ENCODE results near the gene PALD1. TPM values are rescaled to one million over a fixed set of nuclear protein-coding genes. Genes with fewer than 3 reads are reported as not detected.

Gene PALD1
- total RNA-seq, 1 donor = not detected

DNA sequence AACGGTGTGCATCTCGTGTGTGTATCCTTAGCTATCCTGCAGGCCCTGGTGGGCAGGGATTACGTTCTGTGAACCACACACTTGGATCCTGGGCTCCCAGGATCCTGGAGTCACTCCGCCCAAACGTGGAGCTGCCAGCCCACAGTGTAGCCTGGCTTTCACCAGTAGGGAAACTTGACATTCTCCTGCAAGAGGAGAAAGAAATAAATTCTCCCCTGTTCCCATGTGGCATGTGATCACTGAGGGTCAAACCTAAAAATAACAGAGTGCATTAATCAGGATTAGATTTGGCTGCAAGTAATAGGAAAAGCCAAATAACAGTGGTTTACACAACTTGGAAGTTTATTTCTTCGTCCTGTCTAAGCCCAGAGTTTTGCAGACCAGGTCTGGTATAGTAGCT, 32.3 kb downstream of the PALD1 start:
- peak; percentile 11 for DNase-seq (ENCODE audit: low read depth)
- H3K4me3 ChIP-seq (ENCODE audit: low read depth, low read length) = no peak overlapping the region
- TF ChIP-seq, protein P1, sequence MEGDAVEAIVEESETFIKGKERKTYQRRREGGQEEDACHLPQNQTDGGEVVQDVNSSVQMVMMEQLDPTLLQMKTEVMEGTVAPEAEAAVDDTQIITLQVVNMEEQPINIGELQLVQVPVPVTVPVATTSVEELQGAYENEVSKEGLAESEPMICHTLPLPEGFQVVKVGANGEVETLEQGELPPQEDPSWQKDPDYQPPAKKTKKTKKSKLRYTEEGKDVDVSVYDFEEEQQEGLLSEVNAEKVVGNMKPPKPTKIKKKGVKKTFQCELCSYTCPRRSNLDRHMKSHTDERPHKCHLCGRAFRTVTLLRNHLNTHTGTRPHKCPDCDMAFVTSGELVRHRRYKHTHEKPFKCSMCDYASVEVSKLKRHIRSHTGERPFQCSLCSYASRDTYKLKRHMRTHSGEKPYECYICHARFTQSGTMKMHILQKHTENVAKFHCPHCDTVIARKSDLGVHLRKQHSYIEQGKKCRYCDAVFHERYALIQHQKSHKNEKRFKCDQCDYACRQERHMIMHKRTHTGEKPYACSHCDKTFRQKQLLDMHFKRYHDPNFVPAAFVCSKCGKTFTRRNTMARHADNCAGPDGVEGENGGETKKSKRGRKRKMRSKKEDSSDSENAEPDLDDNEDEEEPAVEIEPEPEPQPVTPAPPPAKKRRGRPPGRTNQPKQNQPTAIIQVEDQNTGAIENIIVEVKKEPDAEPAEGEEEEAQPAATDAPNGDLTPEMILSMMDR (IDR thresholded peaks at IDR 0.05; ENCODE audit: insufficient read depth, low read depth, low read length) = no peak

DNA sequence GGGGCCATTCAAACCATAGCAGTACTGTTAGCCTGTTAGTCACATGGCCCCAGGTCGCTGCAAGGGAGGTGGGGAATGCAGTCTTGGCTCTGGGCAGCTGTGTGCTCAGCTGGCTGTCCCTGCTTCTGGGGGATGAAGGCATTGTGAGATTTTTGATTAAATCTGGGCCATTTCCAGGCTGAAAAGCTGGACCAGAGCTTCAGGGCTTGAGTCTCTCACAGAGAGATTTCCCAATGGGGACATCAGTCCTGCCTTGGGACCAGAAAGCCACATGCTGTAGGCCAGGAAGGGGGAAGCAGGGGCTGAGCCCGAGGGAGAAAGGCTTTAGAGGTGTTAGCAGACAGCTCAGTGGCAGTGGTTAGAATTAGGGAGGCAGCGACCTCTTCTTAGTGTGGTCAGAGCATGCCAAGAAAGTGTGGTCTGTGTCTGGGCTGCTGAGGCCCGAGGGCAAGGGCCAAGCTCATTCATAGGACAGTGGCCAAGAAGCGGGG, 33.6 kb downstream of the PALD1 start:
- TF ChIP-seq, protein P1 (IDR thresholded peaks at IDR 0.05; ENCODE audit: insufficient read depth, low read depth, low read length) = no peak
- no peak for DNase-seq (ENCODE audit: low read depth)
- H3K4me3 ChIP-seq (ENCODE audit: low read depth, low read length) = no peak overlapping the region

DNA sequence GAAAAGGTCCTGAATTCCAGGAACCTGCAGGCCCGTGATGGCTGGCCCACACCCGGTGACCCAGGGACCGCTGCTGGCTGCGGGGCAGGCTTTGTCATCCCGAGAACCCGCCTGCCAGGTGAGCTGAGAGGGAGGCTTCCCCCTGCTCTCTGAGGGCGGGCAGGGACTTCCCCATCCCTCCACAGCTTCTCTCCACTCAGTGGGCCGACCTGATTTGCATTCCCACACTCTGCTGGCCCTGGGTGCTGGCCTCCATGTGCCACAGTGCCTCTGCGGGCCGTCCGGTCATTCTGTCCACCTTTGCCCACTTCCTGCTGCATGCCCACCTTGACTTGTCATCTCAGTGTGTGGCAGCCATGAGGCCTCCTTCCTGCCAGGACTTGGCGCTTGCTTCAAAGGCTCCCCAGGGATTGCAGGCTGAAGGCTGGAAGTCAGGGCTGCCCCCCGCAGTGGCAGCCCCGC, 35.3 kb downstream of the PALD1 start:
- TF ChIP-seq, protein P1 (IDR thresholded peaks at IDR 0.05; ENCODE audit: insufficient read depth, low read depth, low read length) = no peak
- no peak overlapping the region for H3K4me3 ChIP-seq (ENCODE audit: low read depth, low read length)
- no peak for DNase-seq (ENCODE audit: low read depth)

DNA sequence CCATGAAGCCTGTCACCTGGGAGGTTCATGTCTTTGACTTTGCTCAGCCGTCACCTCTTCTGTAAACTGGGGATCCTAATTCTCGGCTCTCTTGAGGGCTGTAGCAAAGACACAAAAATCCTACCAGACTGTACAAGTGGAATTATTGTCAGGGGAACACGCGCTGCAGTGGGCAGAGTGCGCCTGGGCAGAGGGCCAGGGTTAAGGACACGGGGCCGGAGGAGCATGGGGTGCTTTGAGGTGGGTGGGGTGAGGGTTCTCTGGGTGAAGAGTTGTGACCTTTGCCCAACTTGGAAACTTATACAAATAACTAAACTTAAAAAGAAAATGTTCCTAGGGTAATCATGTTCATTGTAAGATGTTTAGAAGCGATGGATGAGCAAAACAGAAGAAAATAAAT, 36.0 kb downstream of the PALD1 start:
- TF ChIP-seq, protein P1 (IDR thresholded peaks at IDR 0.05; ENCODE audit: insufficient read depth, low read depth, low read length) = no peak
- no peak overlapping the region for H3K4me3 ChIP-seq (ENCODE audit: low read depth, low read length)
- DNase-seq (ENCODE audit: low read depth) = no peak

DNA sequence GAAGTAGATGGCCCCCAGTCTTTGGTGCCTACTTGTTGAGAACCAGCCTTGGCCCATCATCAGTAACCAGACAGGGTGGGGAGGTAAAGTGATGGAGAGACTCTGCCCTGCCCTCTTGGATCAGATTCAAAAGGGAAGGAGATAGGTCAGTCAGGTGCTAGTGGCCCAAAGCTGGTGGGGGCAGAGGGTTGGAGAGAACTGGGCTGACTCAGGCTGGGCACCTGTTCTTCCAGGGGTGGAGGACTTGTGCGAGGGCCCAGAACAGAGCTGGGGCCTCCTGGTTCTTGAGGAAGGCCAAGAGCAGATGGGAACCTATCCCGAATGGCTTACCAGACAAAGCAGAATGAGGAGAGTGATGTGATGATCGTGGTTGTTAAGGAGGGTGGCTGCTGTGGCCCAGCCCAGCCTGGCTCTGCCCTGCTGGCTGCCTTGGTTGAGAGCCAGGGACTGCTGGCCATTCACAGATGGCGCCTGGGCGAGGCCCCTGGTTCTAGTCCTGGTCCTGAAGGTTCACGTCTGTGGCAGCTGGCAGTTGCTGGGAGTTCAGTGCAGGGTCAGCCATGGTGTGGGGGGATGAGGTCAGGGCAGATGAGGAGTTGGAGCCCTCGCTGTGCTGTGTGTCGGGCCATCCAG, 36.6 kb downstream of the PALD1 start:
- no peak for DNase-seq (ENCODE audit: low read depth)
- TF ChIP-seq, protein P1 (IDR thresholded peaks at IDR 0.05; ENCODE audit: insufficient read depth, low read depth, low read length) = no peak
- H3K4me3 ChIP-seq (ENCODE audit: low read depth, low read length) = no peak overlapping the region

DNA sequence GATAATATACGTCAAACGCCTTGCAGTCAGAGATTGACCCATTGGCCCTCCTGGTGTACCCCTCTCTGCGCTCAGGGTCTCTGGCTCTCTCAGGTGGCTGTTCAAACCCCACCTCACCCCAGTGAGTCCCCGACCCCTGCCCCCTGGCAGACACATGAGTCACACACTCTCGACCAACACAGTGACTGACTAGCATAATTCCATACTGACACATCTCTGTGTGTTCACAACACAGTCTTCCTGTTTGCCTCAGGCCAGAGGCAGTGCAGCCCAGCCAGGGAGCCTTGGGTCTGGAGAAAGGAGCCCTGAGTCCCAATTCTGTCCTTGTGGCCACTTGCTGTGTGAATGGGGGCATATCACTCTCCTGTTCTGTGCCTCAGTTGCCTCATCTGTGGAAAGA, 40.1 kb downstream of the PALD1 start:
- DNase-seq (ENCODE audit: low read depth) = peak; percentile 18

More for the DNA sequence above, 40.1 kb downstream of the PALD1 start:
- TF ChIP-seq, protein P1 (IDR thresholded peaks at IDR 0.05; ENCODE audit: insufficient read depth, low read depth, low read length) = no peak
- H3K4me3 ChIP-seq (ENCODE audit: low read depth, low read length) = no peak overlapping the region
